IMR-90 (cell line): ENCODE results near the gene SARM1. TPM values are rescaled to one million over a fixed set of nuclear protein-coding genes. Genes with fewer than 3 reads are reported as not detected.
A peak's percentile ranks its signal among the peaks of the same experiment; 100 is the strongest.

Source experiments
- ATAC-seq: fragments of 200-7000 bp; cut with Tn5 transposase; 2 replicates; pipeline ENCODE4 v1.9.1; 2020; ENCODE audit warnings: low read depth, mild to moderate bottlenecking, moderate library complexity
- BruUV-seq: library from RNA; stranded (reverse); fragments of 400-500 nt; replicated peaks from 2 replicates; lab custom pipeline; 2021; lab: Mats Ljungman, UMichigan
- CTCF ChIA-PET: fragments of 300-600 bp; formaldehyde crosslinking; extraction: SDS; loops from one replicate; lab custom pipeline; 2021; ENCODE audit warnings: antibody characterized with exemption; lab: Yijun Ruan, JAX
- POLR2A ChIA-PET: fragments of 300-600 bp; sonication (Branson Sonifier 250); formaldehyde crosslinking; loops from one replicate; lab custom pipeline; 2022; ENCODE audit warnings: antibody characterized with exemption; ENCODE audit not compliant: unreplicated experiment; lab: Charles Lee
- DNase-seq: peaks from one replicate; pipeline ENCODE4 v3.0.0; 2013
- H2AFZ ChIP-seq: replicated peaks from 2 replicates; pipeline ENCODE3; 2013; ENCODE audit warnings: low read length, mild to moderate bottlenecking; ENCODE audit not compliant: poor library complexity
- H2AK5ac ChIP-seq: 2 replicates; pipeline ENCODE4 v1.6.1; 2013; ENCODE audit warnings: low read depth, low read length, inconsistent platforms
- H2AK9ac ChIP-seq: replicated peaks from 2 replicates; pipeline ENCODE3; 2013; ENCODE audit warnings: mild to moderate bottlenecking, low read depth, low read length, moderate library complexity; ENCODE audit not compliant: poor library complexity
- H2BK120ac ChIP-seq: 2 replicates; pipeline ENCODE4 v1.6.1; 2013; ENCODE audit warnings: low read depth, low read length, inconsistent platforms
- H2BK15ac ChIP-seq: 3 replicates; pipeline ENCODE4 v1.6.1; 2013; ENCODE audit warnings: low read depth, low read length, inconsistent platforms
- H2BK20ac ChIP-seq: 2 replicates; pipeline ENCODE4 v1.6.1; 2013; ENCODE audit warnings: low read depth, mild to moderate bottlenecking, inconsistent platforms, low read length, moderate library complexity
- H2BK5ac ChIP-seq: 2 replicates; pipeline ENCODE4 v1.6.1; 2013; ENCODE audit warnings: mild to moderate bottlenecking, low read depth, low read length, inconsistent platforms; ENCODE audit not compliant: poor library complexity, severe bottlenecking
- H3K14ac ChIP-seq: replicated peaks from 2 replicates; pipeline ENCODE4 v1.6.1; 2013; ENCODE audit warnings: low read depth, low read length, inconsistent platforms
- H3K18ac ChIP-seq: 2 replicates; pipeline ENCODE4 v1.6.1; 2013; ENCODE audit warnings: low read depth, low read length, control low read depth
- H3K23ac ChIP-seq: 2 replicates; pipeline ENCODE4 v1.6.1; 2013; ENCODE audit warnings: low read depth, low read length, inconsistent platforms
- H3K27ac ChIP-seq: 2 replicates; pipeline ENCODE4 v1.5.1; 2013; ENCODE audit warnings: mild to moderate bottlenecking, control low read depth, low read length; ENCODE audit not compliant: insufficient read depth
- H3K27me3 ChIP-seq: 2 replicates; pipeline ENCODE4 v1.6.1; 2013; ENCODE audit warnings: low read length; ENCODE audit not compliant: control insufficient read depth, insufficient read depth
- H3K36me3 ChIP-seq: 2 replicates; pipeline ENCODE4 v1.6.1; 2013; ENCODE audit warnings: low read length, mixed read lengths; ENCODE audit not compliant: control insufficient read depth, insufficient read depth
- H3K4ac ChIP-seq: 2 replicates; pipeline ENCODE4 v1.6.1; 2013; ENCODE audit warnings: low read depth, low read length, inconsistent platforms
- H3K4me1 ChIP-seq: 2 replicates; pipeline ENCODE4 v1.6.1; 2013; ENCODE audit warnings: low read length, mixed read lengths; ENCODE audit not compliant: control insufficient read depth, insufficient read depth
- H3K4me2 ChIP-seq: 2 replicates; pipeline ENCODE4 v1.6.1; 2013; ENCODE audit warnings: low read depth, mild to moderate bottlenecking, control low read depth, low read length, moderate library complexity
- H3K4me3 ChIP-seq: 2 replicates; pipeline ENCODE4 v1.5.1; 2013; ENCODE audit warnings: low read depth, mild to moderate bottlenecking, control low read depth, low read length, moderate library complexity; ENCODE audit not compliant: insufficient read depth
- H3K56ac ChIP-seq: 2 replicates; pipeline ENCODE4 v1.6.1; 2013; ENCODE audit warnings: low read length, inconsistent platforms; ENCODE audit not compliant: insufficient read depth; ENCODE audit errors: extremely low read depth
- H3K79me1 ChIP-seq, 2 experiments: 2 replicates each; pipeline ENCODE4 v1.6.1; 2013; ENCODE audit warnings: low read length in 2 of 2, inconsistent platforms in 1 of 2, low read depth in 1 of 2
- H3K9ac ChIP-seq: 2 replicates; pipeline ENCODE4 v1.6.1; 2013; ENCODE audit warnings: low read depth, low read length, control low read depth
- H3K9me1 ChIP-seq: 2 replicates; pipeline ENCODE4 v1.6.1; 2013; ENCODE audit warnings: low read length, inconsistent platforms; ENCODE audit not compliant: insufficient read depth
- H3K9me3 ChIP-seq: 2 replicates; pipeline ENCODE4 v1.6.1; 2013; ENCODE audit warnings: low read length; ENCODE audit not compliant: control insufficient read depth, insufficient read depth
- H4K20me1 ChIP-seq: 2 replicates; pipeline ENCODE4 v1.6.1; 2013; ENCODE audit warnings: low read length, inconsistent platforms; ENCODE audit not compliant: insufficient read depth
- H4K5ac ChIP-seq: 2 replicates; pipeline ENCODE4 v1.6.1; 2013; ENCODE audit warnings: mild to moderate bottlenecking, low read depth, low read length, control low read depth
- H4K8ac ChIP-seq, 2 experiments: 2 replicates each; pipeline ENCODE4 v1.6.1; 2013; ENCODE audit warnings: low read depth in 2 of 2, low read length in 2 of 2, control low read depth in 1 of 2, inconsistent platforms in 1 of 2
- H4K91ac ChIP-seq: 2 replicates; pipeline ENCODE4 v1.6.1; 2013; ENCODE audit warnings: low read depth, low read length, inconsistent platforms; ENCODE audit not compliant: insufficient read depth
- CTCF ChIP-seq: conservative IDR thresholded peaks from 2 replicates; pipeline ENCODE4 v1.5.1; 2012; ENCODE audit warnings: mild to moderate bottlenecking, low read depth, low read length, improper control_type of control experiment
- FOS ChIP-seq: fragments of 150-350 bp; IDR thresholded peaks from 2 replicates; pipeline ENCODE4 v1.6.1; 2016; ENCODE audit warnings: low read depth, low read length
- MAFK ChIP-seq: IDR thresholded peaks from 2 replicates; pipeline ENCODE4 v1.6.1; 2012; ENCODE audit warnings: low read depth, low read length, improper control_type of control experiment
- RAD21 ChIP-seq: IDR thresholded peaks from 2 replicates; pipeline ENCODE4 v1.6.1; 2012; ENCODE audit warnings: low read length, improper control_type of control experiment
- USF2 ChIP-seq: fragments of 150-350 bp; IDR thresholded peaks from 2 replicates; pipeline ENCODE4 v1.6.1; 2017; ENCODE audit warnings: mild to moderate bottlenecking, antibody characterized with exemption, low read length, low read depth
- WGBS, 2 experiments: methylation state at CpG; one replicate each; pipeline versions ENCODE4 v1.1.5 to v1.1.7; 2013; ENCODE audit warnings: missing lambda C conversion rate in 2 of 2; ENCODE audit not compliant: insufficient read length in 1 of 2; ENCODE audit errors: extremely low coverage in 2 of 2; 5-methylcytosine and 5-hydroxymethylcytosine counted together
- dilution Hi-C: fragments of 300-500 bp; cut with HindIII; formaldehyde crosslinking; loops from one replicate; pipeline ENCODE4 v1.14.3; 2018; ENCODE audit warnings: low sequenced_read_pairs; ENCODE audit not compliant: unreplicated experiment
- in situ Hi-C: fragments of 300-500 bp; cut with MboI; formaldehyde crosslinking; loops from 3 replicates; pipeline ENCODE4 v1.14.3; 2019; ENCODE audit warnings: low sequenced_read_pairs, inconsistent platforms, mixed read lengths
- intact Hi-C: fragments of 100-400 bp; cut with micrococcal nuclease; formaldehyde crosslinking; loops from 2 replicates; pipeline ENCODE4 v1.10.0; 2022
- polyA plus RNA-seq, 3 experiments: library from polyadenylated mRNA; depleted of rRNA; stranded (reverse); fragments of >200 nt; gene quantifications; 2 replicates each; pipeline ENCODE4 v1.2.3, GENCODE V29; 2012; ENCODE audit warnings: low replicate concordance in 1 of 3
- total RNA-seq: library from RNA; depleted of rRNA; stranded (reverse); fragments of >200 nt; gene quantifications from 2 replicates; pipeline ENCODE4 v1.2.3, GENCODE V29; 2012

SARM1 gene
- total and polyA plus RNA-seq, 2 of the 4 experiments (the other 2 are of a cell fraction): 3.4 to 11.4 TPM

- BruUV-seq: TSS peak; percentile 82
- Histone ChIP-seq H3K4ac (no peak overlapping the region), H4K5ac (no peak overlapping the region), H3K36me3 (peaks cover 31% of the 10 kb centered on the region), H2AFZ (no peak overlapping the region), H3K27ac (no peak overlapping the region), H3K56ac (no peak overlapping the region), H4K20me1 (no peaks in the 10 kb centered on the region), H2AK9ac (no peak overlapping the region), H3K18ac (no peak overlapping the region), H3K23ac (no peak overlapping the region), H4K8ac (no peak overlapping the region), H3K4me3 (no peak overlapping the region), H3K27me3 (no peaks in the 10 kb centered on the region), H3K4me2 (no peak overlapping the region), H2BK120ac (no peak overlapping the region), H3K9ac (no peak overlapping the region), H3K9me1 (no peaks in the 10 kb centered on the region), H3K79me1 (peaks cover 21 to 36% of the 10 kb centered on the region in 2 experiments), H2BK20ac (no peak overlapping the region), H3K14ac (no peak overlapping the region), H2AK5ac (no peak overlapping the region), H2BK15ac (no peak overlapping the region), H2BK5ac (no peak overlapping the region), H3K4me1 (peaks cover 6% of the 10 kb centered on the region; the same call in 1 of the 2 replicates), H4K91ac (no peak overlapping the region), H3K9me3 (no peaks in the 10 kb centered on the region)
- intact Hi-C loops (loop anchor here (10.0 kb wide), 1 partner anchor 522 kb away; the partner anchor contains the start of gene NOS2), dilution Hi-C loops (no loop called here), in situ Hi-C loops (loop anchor here (10.0 to 25.0 kb wide), 2 partner anchors 282 to 790 kb away; partner anchors contain the start of gene NLK)
- POLR2A ChIA-PET: no interaction called here
- peak; percentile 6; the same call in 1 of the 2 replicates for TF ChIP-seq MAFK
- peak; percentile 31; the same call in 1 of the 2 replicates for TF ChIP-seq USF2
- TF ChIP-seq CTCF: no peak
- peak; percentile 31; the same call in 1 of the 2 replicates for TF ChIP-seq FOS
- no peak for TF ChIP-seq RAD21
- DNase-seq: peak; percentile 52
- ATAC-seq: no peak
- WGBS, 2 experiments: 80% methylated on average over 1 of the region's 9 CpGs; no CpG with 5 or more reads in 1 of the 2 experiments
- CTCF ChIA-PET: no interaction called here
Observed at GRCh38 chr17:28327031-28327607, 44.4 kb upstream of the SARM1 start.
